HepG2 (cell line): ENCODE measurements around the gene CTNNA3. TPM values are rescaled to one million over a fixed set of nuclear protein-coding genes. Genes with fewer than 3 reads are reported as not detected.

ENCODE experiments used
- ATAC-seq: fragments of 200-7000 bp; cut with Tn5 transposase; 3 replicates; pipeline ENCODE4 v1.9.1; 2020; ENCODE audit warnings: mild to moderate bottlenecking, moderate library complexity
- BruUV-seq: library from RNA; stranded (reverse); fragments of 400-500 nt; replicated peaks from 2 replicates; lab custom pipeline; 2021; lab: Mats Ljungman, UMichigan
- CTCF ChIA-PET: fragments of 300-600 bp; formaldehyde crosslinking; extraction: SDS; loops from one replicate; lab custom pipeline; 2021; ENCODE audit warnings: low total read pairs, inconsistent platforms, low intra/inter-chr PET ratio; lab: Yijun Ruan, JAX
- POLR2A ChIA-PET: fragments of 350-600 bp; sonication (Branson Sonifier 250); formaldehyde crosslinking; loops from one replicate; lab custom pipeline; 2020; ENCODE audit warnings: antibody characterized with exemption, inconsistent platforms; lab: Yijun Ruan, JAX
- DNase-seq: peaks from one replicate; pipeline ENCODE4 v3.0.0-alpha.2; 2015; ENCODE audit warnings: low spot score
- FAIRE-seq: peaks from 3 replicates; lab custom pipeline; 2011; peaks lifted over from hg19 to GRCh38; lab: Jason Lieb, UNC
- H2AFZ ChIP-seq: one replicate; pipeline ENCODE4 v1.6.1; 2011; ENCODE audit warnings: low read length, inconsistent platforms
- H3K27ac ChIP-seq: fragments of 300-600 bp; 3 replicates; pipeline ENCODE4 v1.8.0; 2011; ENCODE audit warnings: mixed run types, mild to moderate bottlenecking, mixed read lengths, low read length, inconsistent platforms; ENCODE audit not compliant: insufficient read depth; ENCODE audit errors: extremely low read length
- H3K27me3 ChIP-seq, 2 experiments: fragments of 200-600 bp in 1 of 2; 2 replicates in 1 of 2; 3 replicates in 1 of 2; pipeline versions ENCODE4 v1.6.0 to v1.8.0; 2011; ENCODE audit warnings: low read length in 2 of 2, mild to moderate bottlenecking in 2 of 2, moderate library complexity in 2 of 2, inconsistent platforms in 1 of 2; ENCODE audit not compliant: insufficient read depth in 2 of 2, control insufficient read depth in 1 of 2
- H3K36me3 ChIP-seq, 2 experiments: fragments of 200-600 bp in 1 of 2; replicated peaks in 1 of 2; 2 replicates in 1 of 2; 3 replicates in 1 of 2; pipeline versions ENCODE4 v1.5.1 to v1.8.0; 2011; ENCODE audit warnings: low read length in 2 of 2, inconsistent platforms in 1 of 2; ENCODE audit not compliant: insufficient read depth in 2 of 2, control insufficient read depth in 1 of 2
- H3K4me1 ChIP-seq: 2 replicates; pipeline ENCODE4 v1.5.1; 2012; ENCODE audit warnings: low read length, inconsistent platforms; ENCODE audit not compliant: insufficient read depth
- H3K4me2 ChIP-seq: 2 replicates; pipeline ENCODE4 v1.6.0; 2011; ENCODE audit warnings: low read depth, low read length, inconsistent platforms
- H3K4me3 ChIP-seq, 3 experiments: fragments of 200-600 bp in 1 of 3; sonication (generic), shearing (Covaris generic) in 1 of 3; replicated peaks in 1 of 3; 2 replicates each; pipeline ENCODE4 v1.5.1; 2011 to 2016; ENCODE audit warnings: low read length in 3 of 3, inconsistent platforms in 2 of 3, low read depth in 2 of 3, mild to moderate bottlenecking in 2 of 3, control low read depth in 1 of 3, mixed read lengths in 1 of 3; ENCODE audit not compliant: insufficient read depth in 1 of 3
- H3K79me2 ChIP-seq: one replicate; pipeline ENCODE4 v1.6.1; 2011; ENCODE audit warnings: low read length, inconsistent platforms; ENCODE audit not compliant: insufficient read depth
- H3K9ac ChIP-seq: 2 replicates; pipeline ENCODE4 v1.6.0; 2011; ENCODE audit warnings: mild to moderate bottlenecking, low read depth, low read length, inconsistent platforms; ENCODE audit not compliant: insufficient read depth
- H3K9me3 ChIP-seq: 2 replicates; pipeline ENCODE4 v1.5.1; 2012; ENCODE audit warnings: mild to moderate bottlenecking, low read length
- H4K20me1 ChIP-seq: 2 replicates; pipeline ENCODE4 v1.6.0; 2011; ENCODE audit warnings: inconsistent platforms, mild to moderate bottlenecking, low read length, moderate library complexity; ENCODE audit not compliant: insufficient read depth
- BCLAF1 ChIP-seq: fragments of 450-650 bp; IDR thresholded peaks from 2 replicates; pipeline ENCODE4 v1.6.1; 2017; ENCODE audit warnings: mild to moderate bottlenecking
- KAT8 ChIP-seq: IDR thresholded peaks from 2 replicates; pipeline ENCODE4 v1.6.1; 2016; ENCODE audit warnings: missing genetic modification reagents, missing compliant biosample characterization
- KLF13 ChIP-seq: sonication (generic); formaldehyde crosslinking; IDR thresholded peaks from 2 replicates; pipeline ENCODE4 v1.4.0; 2020; ENCODE audit warnings: mild to moderate bottlenecking, missing genetic modification reagents
- NAIF1 ChIP-seq: sonication (generic); formaldehyde crosslinking; IDR thresholded peaks from 2 replicates; pipeline ENCODE4 v1.5.0; 2020; ENCODE audit warnings: mild to moderate bottlenecking, missing genetic modification reagents, borderline replicate concordance
- NFATC3 ChIP-seq: sonication (generic); formaldehyde crosslinking; IDR thresholded peaks from 2 replicates; pipeline ENCODE4 v1.5.1; 2020; ENCODE audit warnings: mild to moderate bottlenecking, missing genetic modification reagents
- NFRKB ChIP-seq: fragments of 450-650 bp; IDR thresholded peaks from 2 replicates; pipeline ENCODE4 v1.6.1; 2017
- RAD51 ChIP-seq: fragments of 450-650 bp; IDR thresholded peaks from 2 replicates; pipeline ENCODE4 v1.6.1; 2016; ENCODE audit warnings: borderline replicate concordance
- ZBTB33 ChIP-seq: sonication (generic); formaldehyde crosslinking; IDR thresholded peaks from 2 replicates; pipeline ENCODE4 v1.4.0; 2020; ENCODE audit warnings: missing genetic modification reagents
- ZNF253 ChIP-seq: sonication (generic); formaldehyde crosslinking; IDR thresholded peaks from 2 replicates; pipeline ENCODE4 v1.8.0; 2022; ENCODE audit warnings: mild to moderate bottlenecking, missing genetic modification reagents, borderline replicate concordance
- ZNF263 ChIP-seq: sonication (generic); formaldehyde crosslinking; IDR thresholded peaks from 2 replicates; pipeline ENCODE4 v1.4.0; 2020; ENCODE audit warnings: missing genetic modification reagents
- ZNF607 ChIP-seq: sonication (generic); formaldehyde crosslinking; IDR thresholded peaks from 2 replicates; pipeline ENCODE4 v1.5.1; 2020; ENCODE audit warnings: missing genetic modification reagents, mild to moderate bottlenecking, borderline replicate concordance
- WGBS: methylation state at CpG from one replicate; pipeline ENCODE4 v1.1.6; 2017; ENCODE audit warnings: low lambda C conversion rate; 5-methylcytosine and 5-hydroxymethylcytosine counted together
- in situ Hi-C: cut with HindIII; loops from 2 replicates; pipeline ENCODE4 v1.10.0; 2017; ENCODE audit warnings: low pct_unique_long_range_greater_than_20kb; ENCODE audit not compliant: extremely low pct_ligation_motif_present
- intact Hi-C: fragments of 100-400 bp; cut with micrococcal nuclease; formaldehyde crosslinking; loops from one replicate; pipeline ENCODE4 v1.10.0; 2022; ENCODE audit not compliant: unreplicated experiment
- polyA plus RNA-seq, 8 experiments: library from polyadenylated mRNA; depleted of rRNA in 3 of 8; stranded (reverse) in 7 of 8; unstranded in 1 of 8; fragments of >200 nt; fragmentation: Illumina TruSeq in 4 of 8; extraction: Trizol in 4 of 8; gene quantifications; 2 replicates each; pipeline versions ENCODE4 v1.2.1 to v1.2.3, GENCODE V29; 2011 to 2016; ENCODE audit warnings: low read depth in 4 of 8, missing spikeins in 1 of 8, mixed read lengths in 1 of 8; ENCODE audit not compliant: insufficient read depth in 1 of 8
- total RNA-seq, 5 experiments: library from RNA; depleted of rRNA; stranded (reverse); fragments of >200 nt; fragmentation: Illumina TruSeq; extraction: Trizol; gene quantifications; 2 replicates each; pipeline ENCODE4 v1.2.3, GENCODE V29; 2016; ENCODE audit warnings: low read depth in 1 of 5

Gene CTNNA3
- total and polyA plus RNA-seq, 2 of the 13 experiments (the other 11 are each of a cell fraction or from before 2014, with no cell fraction given), result not detected

DNA sequence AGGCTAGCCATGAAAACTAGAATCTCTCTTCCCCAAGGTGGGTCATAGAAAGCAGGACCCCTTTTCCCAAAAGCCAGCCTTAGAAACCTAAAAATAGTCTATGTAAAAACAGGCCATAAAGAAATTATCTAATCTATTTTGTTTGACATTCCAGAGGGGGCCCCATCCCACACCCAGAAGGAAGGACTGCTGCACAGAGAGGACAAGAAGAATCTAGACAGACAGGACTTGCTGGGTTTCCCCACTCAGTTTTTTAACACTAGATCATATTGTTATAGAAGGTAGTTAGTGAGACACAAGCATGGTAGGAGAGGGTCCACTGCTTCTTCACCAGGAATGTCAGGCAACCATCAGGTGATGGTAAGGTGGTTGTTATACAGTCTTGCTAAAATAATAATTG, 413.1 kb downstream of the CTNNA3 start:
- Histone ChIP-seq H3K27ac (no peak overlapping the region), H3K79me2 (no peaks in the 10 kb centered on the region), H3K9me3 (no peaks in the 10 kb centered on the region), H4K20me1 (no peaks in the 10 kb centered on the region), H2AFZ (no peak overlapping the region), H3K4me2 (no peak overlapping the region), H3K9ac (no peak overlapping the region), H3K27me3 (no peaks in the 10 kb centered on the region), H3K4me3 (no peak overlapping the region), H3K4me1 (peaks cover under 1% of the 10 kb centered on the region; the same call in 1 of the 2 replicates), H3K36me3 (no peaks in the 10 kb centered on the region)
- intact Hi-C loops (no loop called here), in situ Hi-C loops (no loop called here)
- no peak for TF ChIP-seq NAIF1 (CRISPR knock-in tag)
- POLR2A ChIA-PET, result no interaction called here
- DNase-seq (no peak), ATAC-seq (no peak), FAIRE-seq (no peak)
- BruUV-seq, result no TSS peak
- CTCF ChIA-PET, result no interaction called here

DNA sequence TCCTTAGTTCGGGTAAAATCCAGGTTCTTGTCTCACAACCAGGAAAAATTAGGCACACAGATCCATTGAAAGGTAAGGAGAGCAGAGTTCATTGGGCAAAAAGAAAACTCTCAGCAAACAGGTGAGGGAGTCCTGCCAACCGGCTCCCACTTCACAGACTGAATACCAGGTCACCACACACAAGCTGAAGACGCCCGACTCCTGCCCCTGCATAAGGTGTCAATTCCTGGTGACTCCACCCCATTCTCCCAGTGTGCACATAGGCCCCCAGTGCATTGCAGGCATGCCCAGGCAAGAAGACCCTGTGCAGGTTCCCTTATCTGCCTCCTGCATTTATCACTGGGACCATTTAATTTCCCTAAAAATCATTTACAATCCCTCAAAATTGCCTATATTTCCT, 415.6 kb downstream of the CTNNA3 start:
- DNase-seq, result no peak
- Histone ChIP-seq H3K9me3 (no peaks in the 10 kb centered on the region), H3K4me1 (no peaks in the 10 kb centered on the region), H3K4me2 (no peak overlapping the region), H3K27me3 (no peaks in the 10 kb centered on the region), H3K79me2 (no peaks in the 10 kb centered on the region), H2AFZ (no peak overlapping the region), H3K36me3 (no peaks in the 10 kb centered on the region), H3K9ac (no peak overlapping the region), H4K20me1 (no peaks in the 10 kb centered on the region), H3K4me3 (no peak overlapping the region), H3K27ac (no peak overlapping the region)
- 30% methylated on average over 4 of the region's 4 CpGs for WGBS
- ChIA-PET CTCF (no interaction called here), POLR2A (no interaction called here)
- intact Hi-C loops, result no loop called here
- no peak for FAIRE-seq
- in situ Hi-C loops, result no loop called here
- no TSS peak for BruUV-seq
- no peak for TF ChIP-seq ZNF253 (CRISPR knock-in tag)
- TF ChIP-seq KAT8 (CRISPR knock-in tag), result no peak
- TF ChIP-seq ZBTB33 (CRISPR knock-in tag), result no peak
- TF ChIP-seq ZNF607 (CRISPR knock-in tag), result no peak
- TF ChIP-seq RAD51, result no peak
- no peak for TF ChIP-seq NFATC3 (CRISPR knock-in tag)
- no peak for TF ChIP-seq ZNF263 (CRISPR knock-in tag)
- no peak for TF ChIP-seq NFRKB
- no peak for TF ChIP-seq BCLAF1
- no peak for TF ChIP-seq KLF13
- ATAC-seq, result no peak
